Endothelial cell (in vitro differentiated cells): ENCODE measurements around the gene IGF2. TPM values are rescaled to one million over a fixed set of nuclear protein-coding genes. Genes with fewer than 3 reads are reported as not detected.

Experiments used
- DNase-seq: peaks from one replicate; pipeline ENCODE4 v3.0.0; 2021; ENCODE audit warnings: low spot score
- H3K27ac Mint-ChIP-seq: one replicate; pipeline ENCODE4 v1.8.0; 2021; ENCODE audit warnings: mixed read lengths, inconsistent platforms; ENCODE audit not compliant: unreplicated experiment
- H3K27me3 Mint-ChIP-seq: one replicate; pipeline ENCODE4 v1.8.0; 2021; ENCODE audit warnings: mild to moderate bottlenecking, moderate library complexity, mixed read lengths, inconsistent platforms; ENCODE audit not compliant: unreplicated experiment
- H3K36me3 Mint-ChIP-seq: one replicate; pipeline ENCODE4 v1.8.0; 2021; ENCODE audit warnings: mild to moderate bottlenecking, low read depth, mixed read lengths, inconsistent platforms; ENCODE audit not compliant: unreplicated experiment
- H3K4me1 Mint-ChIP-seq: one replicate; pipeline ENCODE4 v1.8.0; 2021; ENCODE audit warnings: mild to moderate bottlenecking, mixed read lengths, inconsistent platforms; ENCODE audit not compliant: unreplicated experiment
- H3K4me3 Mint-ChIP-seq: one replicate; pipeline ENCODE4 v1.8.0; 2021; ENCODE audit warnings: mild to moderate bottlenecking, mixed read lengths, inconsistent platforms; ENCODE audit not compliant: unreplicated experiment
- H3K9me3 Mint-ChIP-seq: one replicate; pipeline ENCODE4 v1.8.0; 2021; ENCODE audit warnings: mixed read lengths, inconsistent platforms; ENCODE audit not compliant: unreplicated experiment
- total RNA-seq: library from RNA; stranded (reverse); fragmentation: NEBNext Ultra II Directional; extraction: Animal tissue kit (Norgen Biotek cat#: 25700); gene quantifications from one replicate; pipeline ENCODE4 v1.2.1, GENCODE V29; 2021; ENCODE audit not compliant: unreplicated experiment
- TF ChIP-seq, protein P1 (sequence below): fragments of 200-600 bp; sonication (generic); IDR thresholded peaks from one replicate; pipeline ENCODE4 v1.5.0; 2021; ENCODE audit warnings: antibody characterized with exemption; ENCODE audit not compliant: unreplicated experiment

IGF2 gene
- total RNA-seq, 1 donor from 2014 or later: 2.1 TPM

DNA sequence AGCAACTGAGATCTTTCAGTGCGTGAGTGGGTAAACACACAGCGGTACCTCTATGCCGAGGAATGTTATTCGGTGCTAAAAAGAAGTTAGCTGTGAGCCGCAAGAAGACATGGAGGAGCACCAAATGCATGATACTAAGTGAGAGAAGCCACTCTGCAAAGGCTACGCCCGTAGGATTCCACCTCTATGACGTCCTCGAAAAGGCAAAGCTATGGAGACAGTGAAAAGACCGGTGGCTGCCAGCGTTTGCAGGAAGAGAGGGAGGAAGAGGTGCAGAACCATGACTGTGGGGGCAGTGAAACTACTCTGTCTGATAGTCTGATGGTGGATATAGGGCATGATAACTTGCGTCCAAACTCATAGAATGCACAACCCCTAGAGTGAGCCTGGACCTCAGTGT lies 28.7 kb downstream of the IGF2 start:
- no peak overlapping the region for H3K4me3 Mint-ChIP-seq
- no peak overlapping the region for H3K27ac Mint-ChIP-seq
- peaks cover 6% of the 10 kb centered on the region for H3K4me1 Mint-ChIP-seq
- no peak for DNase-seq
- no peaks in the 10 kb centered on the region for H3K9me3 Mint-ChIP-seq
- H3K27me3 Mint-ChIP-seq: no peaks in the 10 kb centered on the region
- H3K36me3 Mint-ChIP-seq: no peaks in the 10 kb centered on the region
- TF ChIP-seq, protein P1, sequence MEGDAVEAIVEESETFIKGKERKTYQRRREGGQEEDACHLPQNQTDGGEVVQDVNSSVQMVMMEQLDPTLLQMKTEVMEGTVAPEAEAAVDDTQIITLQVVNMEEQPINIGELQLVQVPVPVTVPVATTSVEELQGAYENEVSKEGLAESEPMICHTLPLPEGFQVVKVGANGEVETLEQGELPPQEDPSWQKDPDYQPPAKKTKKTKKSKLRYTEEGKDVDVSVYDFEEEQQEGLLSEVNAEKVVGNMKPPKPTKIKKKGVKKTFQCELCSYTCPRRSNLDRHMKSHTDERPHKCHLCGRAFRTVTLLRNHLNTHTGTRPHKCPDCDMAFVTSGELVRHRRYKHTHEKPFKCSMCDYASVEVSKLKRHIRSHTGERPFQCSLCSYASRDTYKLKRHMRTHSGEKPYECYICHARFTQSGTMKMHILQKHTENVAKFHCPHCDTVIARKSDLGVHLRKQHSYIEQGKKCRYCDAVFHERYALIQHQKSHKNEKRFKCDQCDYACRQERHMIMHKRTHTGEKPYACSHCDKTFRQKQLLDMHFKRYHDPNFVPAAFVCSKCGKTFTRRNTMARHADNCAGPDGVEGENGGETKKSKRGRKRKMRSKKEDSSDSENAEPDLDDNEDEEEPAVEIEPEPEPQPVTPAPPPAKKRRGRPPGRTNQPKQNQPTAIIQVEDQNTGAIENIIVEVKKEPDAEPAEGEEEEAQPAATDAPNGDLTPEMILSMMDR: no peak

GRCh38 chr11:2109541-2110019 lies 29.6 kb downstream of the IGF2 start:
- Mint-ChIP-seq H3K36me3 (peaks cover under 1% of the 10 kb centered on the region), H3K27me3 (no peaks in the 10 kb centered on the region), H3K4me3 (no peak overlapping the region), H3K9me3 (no peaks in the 10 kb centered on the region), H3K4me1 (peaks cover 6% of the 10 kb centered on the region), H3K27ac (peak overlapping the region; percentile 30)
- TF ChIP-seq, protein P1: no peak
- peak; percentile 58 for DNase-seq

- Mint-ChIP-seq H3K4me1 (peaks cover 6% of the 10 kb centered on the region), H3K4me3 (no peak overlapping the region), H3K9me3 (no peaks in the 10 kb centered on the region), H3K27me3 (peaks cover 3% of the 10 kb centered on the region), H3K36me3 (peaks cover 5% of the 10 kb centered on the region), H3K27ac (no peak overlapping the region)
- DNase-seq: peak; percentile 6
- TF ChIP-seq, protein P1: no peak
Observed at GRCh38 chr11:2108675-2109491, 30.3 kb downstream of the IGF2 start.

GRCh38 chr11:2107941-2108630 lies 31.1 kb downstream of the IGF2 start:
- H3K27ac Mint-ChIP-seq: no peak overlapping the region
- DNase-seq: no peak
- TF ChIP-seq, protein P1: no peak
- H3K4me1 Mint-ChIP-seq: peaks cover 7% of the 10 kb centered on the region
- H3K36me3 Mint-ChIP-seq: peaks cover 5% of the 10 kb centered on the region
- H3K4me3 Mint-ChIP-seq: no peak overlapping the region
- no peaks in the 10 kb centered on the region for H3K9me3 Mint-ChIP-seq
- H3K27me3 Mint-ChIP-seq: peaks cover 3% of the 10 kb centered on the region

GRCh38 chr11:2107521-2107920 lies 31.7 kb downstream of the IGF2 start:
- Mint-ChIP-seq H3K4me1 (peaks cover 10% of the 10 kb centered on the region), H3K9me3 (no peaks in the 10 kb centered on the region), H3K36me3 (peaks cover 5% of the 10 kb centered on the region), H3K27me3 (peaks cover 3% of the 10 kb centered on the region), H3K27ac (no peak overlapping the region), H3K4me3 (no peak overlapping the region)
- TF ChIP-seq, protein P1: no peak
- DNase-seq: no peak
